HCT116 (cell line): ENCODE data around the gene TMEM154. TPM values are rescaled to one million over a fixed set of nuclear protein-coding genes. Genes with fewer than 3 reads are reported as not detected.
A peak's percentile ranks its signal among the peaks of the same experiment; 100 is the strongest.

Source experiments
- ATAC-seq: fragments of 200-7000 bp; cut with Tn5 transposase; 2 replicates; pipeline ENCODE4 v1.9.1; 2020; ENCODE audit warnings: mild to moderate bottlenecking, moderate library complexity
- BruUV-seq: library from RNA; stranded (reverse); fragments of 400-500 nt; replicated peaks from 2 replicates; lab custom pipeline; 2021; lab: Mats Ljungman, UMichigan
- CTCF ChIA-PET: fragments of 300-600 bp; sonication (Branson Sonifier 250); formaldehyde crosslinking; loops from one replicate; lab custom pipeline; 2021; ENCODE audit warnings: antibody characterized with exemption; lab: Charles Lee
- POLR2A ChIA-PET: fragments of 300-600, 350-600 bp; sonication (Branson Sonifier 250); formaldehyde crosslinking; loops from one replicate; lab custom pipeline; 2021; ENCODE audit warnings: antibody characterized with exemption; lab: Charles Lee
- RAD21 ChIA-PET, 2 experiments: fragments of 300-600 bp; sonication (Branson Sonifier 250); formaldehyde crosslinking; loops; one replicate each; lab custom pipeline; 2023; ENCODE audit warnings: low total read pairs in 2 of 2; ENCODE audit not compliant: uncharacterized antibody in 2 of 2, unreplicated experiment in 2 of 2, low non-redundant PET in 1 of 2; lab: Charles Lee
- DNase-seq: peaks from one replicate; pipeline ENCODE4 v3.0.0-alpha.2; 2010; ENCODE audit warnings: low read depth, low spot score
- H2AFZ ChIP-seq: fragments of 200-600 bp; shearing (Covaris generic), sonication (generic); 2 replicates; pipeline ENCODE4 v1.6.1; 2017; ENCODE audit warnings: low read depth, mixed run types, mixed read lengths, antibody characterized with exemption, low read length; ENCODE audit not compliant: poor library complexity, severe bottlenecking
- H3K27ac ChIP-seq: 2 replicates; pipeline ENCODE4 v1.5.1; 2012; ENCODE audit warnings: low read depth, low read length
- H3K27me3 ChIP-seq: fragments of 200-600 bp; sonication (generic); 2 replicates; pipeline ENCODE4 v1.6.1; 2016; ENCODE audit warnings: mixed run types, low read length, mixed read lengths; ENCODE audit not compliant: insufficient read depth
- H3K36me3 ChIP-seq, 2 experiments: fragments of 200-500 bp in 1 of 2; fragments of 200-600 bp in 1 of 2; sonication (Bioruptor generic) in 1 of 2; sonication (generic) in 1 of 2; 2 replicates each; pipeline versions ENCODE4 v1.5.1 to v1.6.1; 2014 to 2016; ENCODE audit warnings: low read length in 2 of 2, inconsistent platforms in 1 of 2, mixed read lengths in 1 of 2, mixed run types in 1 of 2; ENCODE audit not compliant: insufficient read depth in 2 of 2, control insufficient read depth in 1 of 2
- H3K4me1 ChIP-seq, 2 experiments: fragments of 200-600 bp in 1 of 2; sonication (generic) in 1 of 2; 2 replicates each; pipeline versions ENCODE4 v1.5.1 to v1.6.1; 2012 to 2017; ENCODE audit warnings: low read length in 2 of 2, inconsistent platforms in 1 of 2, mild to moderate bottlenecking in 1 of 2, mixed read lengths in 1 of 2, mixed run types in 1 of 2, moderate library complexity in 1 of 2; ENCODE audit not compliant: insufficient read depth in 2 of 2, control insufficient read depth in 1 of 2
- H3K4me2 ChIP-seq: fragments of 200-600 bp; sonication (generic); 2 replicates; pipeline ENCODE4 v1.6.1; 2017; ENCODE audit warnings: mixed run types, low read length, mixed read lengths
- H3K4me3 ChIP-seq, 2 experiments: fragments of 200-600 bp in 1 of 2; sonication (generic) in 1 of 2; replicated peaks in 1 of 2; 2 replicates each; pipeline ENCODE4 v1.5.1; 2011 to 2016; ENCODE audit warnings: low read length in 2 of 2, control low read depth in 1 of 2, low read depth in 1 of 2, mild to moderate bottlenecking in 1 of 2, mixed read lengths in 1 of 2, mixed run types in 1 of 2
- H3K79me2 ChIP-seq: fragments of 200-600 bp; sonication (generic); 2 replicates; pipeline ENCODE4 v1.6.1; 2017; ENCODE audit warnings: mild to moderate bottlenecking, mixed run types, low read length, moderate library complexity, mixed read lengths; ENCODE audit not compliant: insufficient read depth
- H3K9ac ChIP-seq: fragments of 200-600 bp; sonication (generic); 2 replicates; pipeline ENCODE4 v1.6.1; 2016; ENCODE audit warnings: low read length, mixed read lengths
- H3K9me2 ChIP-seq: fragments of 200-600 bp; sonication (generic), shearing (Covaris generic); 2 replicates; pipeline ENCODE4 v1.6.1; 2017; ENCODE audit warnings: mixed run types, mild to moderate bottlenecking, moderate library complexity; ENCODE audit not compliant: insufficient read depth
- H3K9me3 ChIP-seq, 2 experiments: fragments of 200-500 bp in 1 of 2; fragments of 200-600 bp in 1 of 2; sonication (Bioruptor generic) in 1 of 2; sonication (generic) in 1 of 2; 2 replicates each; pipeline ENCODE4 v1.6.1; 2014 to 2017; ENCODE audit warnings: low read length in 2 of 2, mixed read lengths in 2 of 2, inconsistent platforms in 1 of 2, low read depth in 1 of 2, mild to moderate bottlenecking in 1 of 2, mixed run types in 1 of 2, moderate library complexity in 1 of 2; ENCODE audit not compliant: control insufficient read depth in 1 of 2, insufficient read depth in 1 of 2
- H4K20me1 ChIP-seq: fragments of 200-600 bp; sonication (generic), shearing (Covaris generic); 2 replicates; pipeline ENCODE4 v1.6.1; 2017; ENCODE audit warnings: mixed run types, mild to moderate bottlenecking, moderate library complexity; ENCODE audit not compliant: insufficient read depth
- CEBPB ChIP-seq: IDR thresholded peaks from 2 replicates; pipeline ENCODE4 v1.6.1; 2012; ENCODE audit warnings: low read depth
- EGR1 ChIP-seq: IDR thresholded peaks from 2 replicates; pipeline ENCODE4 v1.6.1; 2012; ENCODE audit warnings: low read depth
- REST ChIP-seq: IDR thresholded peaks from 2 replicates; pipeline ENCODE4 v1.6.1; 2012; ENCODE audit warnings: low read depth
- SP1 ChIP-seq: IDR thresholded peaks from 2 replicates; pipeline ENCODE4 v1.6.1; 2012; ENCODE audit warnings: low read depth
- YY1 ChIP-seq: IDR thresholded peaks from 2 replicates; pipeline ENCODE4 v1.6.1; 2011; ENCODE audit warnings: low read length, low read depth, moderate library complexity, mild to moderate bottlenecking; ENCODE audit not compliant: insufficient replicate concordance; ENCODE audit errors: extremely low read depth
- ZFX ChIP-seq: fragments of 450-650 bp; IDR thresholded peaks from 2 replicates; pipeline ENCODE4 v1.6.1; 2017
- ZNF274 ChIP-seq: fragments of 200-500 bp; sonication (Bioruptor generic); IDR thresholded peaks from 2 replicates; pipeline ENCODE4 v1.6.1; 2014; ENCODE audit warnings: mild to moderate bottlenecking, low read depth, low read length, inconsistent platforms
- intact Hi-C: fragments of 100-400 bp; cut with micrococcal nuclease; formaldehyde crosslinking; loops from 2 replicates; pipeline ENCODE4 v1.10.0; 2022
- total RNA-seq: library from RNA; stranded (reverse); gene quantifications from one replicate; pipeline ENCODE4 v1.2.1, GENCODE V29; 2021; ENCODE audit not compliant: unreplicated experiment

The TMEM154 gene
- total RNA-seq, 1 experiment from 2014 or later = 2.4 TPM

- intact Hi-C loops = no loop called here
- H3K36me3 ChIP-seq = no peaks in the 10 kb centered on the region
- H3K9ac ChIP-seq = no peak overlapping the region
- ChIA-PET RAD21 (no interaction called here), CTCF (no interaction called here), POLR2A (no interaction called here)
- H3K9me2 ChIP-seq = no peaks in the 10 kb centered on the region
- H3K4me2 ChIP-seq = peak overlapping the region; percentile 20; the same call in 1 of the 2 replicates
- H3K27ac ChIP-seq = no peak overlapping the region
- no TSS peak for BruUV-seq
- no peaks in the 10 kb centered on the region for H3K27me3 ChIP-seq
- H3K79me2 ChIP-seq = no peaks in the 10 kb centered on the region
- no peak for TF ChIP-seq ZFX
- no peak for TF ChIP-seq EGR1
- TF ChIP-seq ZNF274 = no peak
- 0 out of 2 replicates have a peak, but pooled peaks have one; percentile 3 for TF ChIP-seq CEBPB
- no peak for TF ChIP-seq REST
- TF ChIP-seq SP1 = 0 out of 2 replicates have a peak, but pooled peaks have one; percentile 9
- TF ChIP-seq YY1 = no peak
- no peak overlapping the region for H3K4me3 ChIP-seq
- no peak overlapping the region for H2AFZ ChIP-seq
- H4K20me1 ChIP-seq = no peaks in the 10 kb centered on the region
- no peaks in the 10 kb centered on the region for H3K9me3 ChIP-seq
- ATAC-seq (peak; percentile 44; the same call in 1 of the 2 replicates), DNase-seq (no peak)
- H3K4me1 ChIP-seq = peaks cover 0 to 14% of the 10 kb centered on the region in 2 experiments; a peak in 2 of 4 replicates
Observed at GRCh38 chr4:152680988-152681603, 1.3 kb upstream of the TMEM154 start.
